GM23338 (cell line): ENCODE results near the gene ZNF444.

ENCODE experiments used
- CREB1 ChIP-seq: fragments of 250-450 bp; sonication (Bioruptor Pico); IDR thresholded peaks from 2 replicates; pipeline ENCODE4 v1.5.0; 2020; ENCODE audit warnings: low read depth, mild to moderate bottlenecking, moderate library complexity
- EZH2 ChIP-seq: fragments of 200-600 bp; sonication (generic); IDR thresholded peaks from one replicate; pipeline ENCODE4 v1.8.0; 2017; ENCODE audit warnings: antibody characterized with exemption, mild to moderate bottlenecking, low read depth; ENCODE audit not compliant: unreplicated experiment
- POLR2AphosphoS5 ChIP-seq: IDR thresholded peaks from 2 replicates; pipeline ENCODE4 v1.6.1; 2016; ENCODE audit warnings: antibody characterized with exemption, low read depth
- ZNF331 ChIP-seq: fragments of 250-450 bp; sonication (Bioruptor Pico); IDR thresholded peaks from 2 replicates; pipeline ENCODE4 v1.5.0; 2020; ENCODE audit warnings: low read depth, mild to moderate bottlenecking, moderate library complexity
- TF ChIP-seq, protein P1 (sequence below), 2 experiments: fragments of 200-600 bp in 1 of 2; sonication (generic) in 1 of 2; conservative IDR thresholded peaks; 2 replicates each; pipeline versions ENCODE4 v1.5.1 to v1.6.1; 2016 to 2017; ENCODE audit warnings: antibody characterized with exemption in 2 of 2, low read depth in 2 of 2, mild to moderate bottlenecking in 2 of 2, moderate library complexity in 1 of 2
- TF ChIP-seq, protein P2 (sequence below): IDR thresholded peaks from one replicate; pipeline ENCODE4 v1.6.1; 2018; ENCODE audit warnings: antibody characterized with exemption; ENCODE audit not compliant: unreplicated experiment
- TF ChIP-seq, protein P3 (sequence below): IDR thresholded peaks from 2 replicates; pipeline ENCODE4 v1.6.1; 2016; ENCODE audit warnings: antibody characterized with exemption

GRCh38 chr19:56109226-56109625 lies 31.9 kb upstream of the ZNF444 start:
- TF ChIP-seq, protein P1, sequence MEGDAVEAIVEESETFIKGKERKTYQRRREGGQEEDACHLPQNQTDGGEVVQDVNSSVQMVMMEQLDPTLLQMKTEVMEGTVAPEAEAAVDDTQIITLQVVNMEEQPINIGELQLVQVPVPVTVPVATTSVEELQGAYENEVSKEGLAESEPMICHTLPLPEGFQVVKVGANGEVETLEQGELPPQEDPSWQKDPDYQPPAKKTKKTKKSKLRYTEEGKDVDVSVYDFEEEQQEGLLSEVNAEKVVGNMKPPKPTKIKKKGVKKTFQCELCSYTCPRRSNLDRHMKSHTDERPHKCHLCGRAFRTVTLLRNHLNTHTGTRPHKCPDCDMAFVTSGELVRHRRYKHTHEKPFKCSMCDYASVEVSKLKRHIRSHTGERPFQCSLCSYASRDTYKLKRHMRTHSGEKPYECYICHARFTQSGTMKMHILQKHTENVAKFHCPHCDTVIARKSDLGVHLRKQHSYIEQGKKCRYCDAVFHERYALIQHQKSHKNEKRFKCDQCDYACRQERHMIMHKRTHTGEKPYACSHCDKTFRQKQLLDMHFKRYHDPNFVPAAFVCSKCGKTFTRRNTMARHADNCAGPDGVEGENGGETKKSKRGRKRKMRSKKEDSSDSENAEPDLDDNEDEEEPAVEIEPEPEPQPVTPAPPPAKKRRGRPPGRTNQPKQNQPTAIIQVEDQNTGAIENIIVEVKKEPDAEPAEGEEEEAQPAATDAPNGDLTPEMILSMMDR (conservative IDR thresholded peaks at IDR 0.05; ENCODE audit: low read depth in 2 of 2): no peak
- TF ChIP-seq POLR2AphosphoS5 (no peak), ZNF331 (CRISPR knock-in tag) (no peak), EZH2 (no peak), CREB1 (CRISPR knock-in tag) (no peak)
- TF ChIP-seq, protein P2, sequence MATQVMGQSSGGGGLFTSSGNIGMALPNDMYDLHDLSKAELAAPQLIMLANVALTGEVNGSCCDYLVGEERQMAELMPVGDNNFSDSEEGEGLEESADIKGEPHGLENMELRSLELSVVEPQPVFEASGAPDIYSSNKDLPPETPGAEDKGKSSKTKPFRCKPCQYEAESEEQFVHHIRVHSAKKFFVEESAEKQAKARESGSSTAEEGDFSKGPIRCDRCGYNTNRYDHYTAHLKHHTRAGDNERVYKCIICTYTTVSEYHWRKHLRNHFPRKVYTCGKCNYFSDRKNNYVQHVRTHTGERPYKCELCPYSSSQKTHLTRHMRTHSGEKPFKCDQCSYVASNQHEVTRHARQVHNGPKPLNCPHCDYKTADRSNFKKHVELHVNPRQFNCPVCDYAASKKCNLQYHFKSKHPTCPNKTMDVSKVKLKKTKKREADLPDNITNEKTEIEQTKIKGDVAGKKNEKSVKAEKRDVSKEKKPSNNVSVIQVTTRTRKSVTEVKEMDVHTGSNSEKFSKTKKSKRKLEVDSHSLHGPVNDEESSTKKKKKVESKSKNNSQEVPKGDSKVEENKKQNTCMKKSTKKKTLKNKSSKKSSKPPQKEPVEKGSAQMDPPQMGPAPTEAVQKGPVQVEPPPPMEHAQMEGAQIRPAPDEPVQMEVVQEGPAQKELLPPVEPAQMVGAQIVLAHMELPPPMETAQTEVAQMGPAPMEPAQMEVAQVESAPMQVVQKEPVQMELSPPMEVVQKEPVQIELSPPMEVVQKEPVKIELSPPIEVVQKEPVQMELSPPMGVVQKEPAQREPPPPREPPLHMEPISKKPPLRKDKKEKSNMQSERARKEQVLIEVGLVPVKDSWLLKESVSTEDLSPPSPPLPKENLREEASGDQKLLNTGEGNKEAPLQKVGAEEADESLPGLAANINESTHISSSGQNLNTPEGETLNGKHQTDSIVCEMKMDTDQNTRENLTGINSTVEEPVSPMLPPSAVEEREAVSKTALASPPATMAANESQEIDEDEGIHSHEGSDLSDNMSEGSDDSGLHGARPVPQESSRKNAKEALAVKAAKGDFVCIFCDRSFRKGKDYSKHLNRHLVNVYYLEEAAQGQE: no peak
- TF ChIP-seq, protein P3, sequence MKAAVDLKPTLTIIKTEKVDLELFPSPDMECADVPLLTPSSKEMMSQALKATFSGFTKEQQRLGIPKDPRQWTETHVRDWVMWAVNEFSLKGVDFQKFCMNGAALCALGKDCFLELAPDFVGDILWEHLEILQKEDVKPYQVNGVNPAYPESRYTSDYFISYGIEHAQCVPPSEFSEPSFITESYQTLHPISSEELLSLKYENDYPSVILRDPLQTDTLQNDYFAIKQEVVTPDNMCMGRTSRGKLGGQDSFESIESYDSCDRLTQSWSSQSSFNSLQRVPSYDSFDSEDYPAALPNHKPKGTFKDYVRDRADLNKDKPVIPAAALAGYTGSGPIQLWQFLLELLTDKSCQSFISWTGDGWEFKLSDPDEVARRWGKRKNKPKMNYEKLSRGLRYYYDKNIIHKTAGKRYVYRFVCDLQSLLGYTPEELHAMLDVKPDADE: no peak
